CD14-positive monocyte (primary cell): ENCODE results near the gene GPATCH4. TPM values are rescaled to one million over a fixed set of nuclear protein-coding genes. Genes with fewer than 3 reads are reported as not detected.

Experiments
- DNase-seq, 3 donors: peaks; one replicate each; pipeline ENCODE4 v3.0.0-alpha.2; 2011 to 2022
- H2AFZ ChIP-seq: 2 replicates; pipeline ENCODE4 v1.6.0; 2012; ENCODE audit warnings: mild to moderate bottlenecking, low read depth, low read length, inconsistent platforms; ENCODE audit not compliant: insufficient read depth, poor library complexity, severe bottlenecking
- H3K27ac ChIP-seq, 2 donors: 1 replicate in 1 of 2; 2 replicates in 1 of 2; pipeline ENCODE4 v1.5.1; 2012 to 2013; ENCODE audit warnings: low read length in 2 of 2, control low read depth in 1 of 2, inconsistent platforms in 1 of 2, low read depth in 1 of 2, mild to moderate bottlenecking in 1 of 2
- H3K27me3 ChIP-seq, 2 donors: one replicate each; pipeline versions ENCODE4 v1.6.0 to v1.6.1; 2011 to 2013; ENCODE audit warnings: low read length in 2 of 2; ENCODE audit not compliant: control insufficient read depth in 2 of 2, insufficient read depth in 2 of 2
- H3K36me3 ChIP-seq, 2 donors: replicated peaks in 1 of 2; 1 replicate in 1 of 2; 2 replicates in 1 of 2; pipeline versions ENCODE4 v1.5.1 to v1.6.1; 2012 to 2013; ENCODE audit warnings: low read length in 2 of 2, control low read depth in 1 of 2, inconsistent platforms in 1 of 2, mild to moderate bottlenecking in 1 of 2; ENCODE audit not compliant: insufficient read depth in 2 of 2, control insufficient read depth in 1 of 2
- H3K4me1 ChIP-seq, 2 donors: 1 replicate in 1 of 2; 2 replicates in 1 of 2; pipeline versions ENCODE4 v1.5.1 to v1.6.1; 2012 to 2013; ENCODE audit warnings: low read length in 2 of 2, control low read depth in 1 of 2, inconsistent platforms in 1 of 2, mild to moderate bottlenecking in 1 of 2, moderate library complexity in 1 of 2; ENCODE audit not compliant: insufficient read depth in 2 of 2, control insufficient read depth in 1 of 2
- H3K4me2 ChIP-seq: replicated peaks from 2 replicates; pipeline ENCODE3; 2012; ENCODE audit warnings: low read length, moderate library complexity, mild to moderate bottlenecking; ENCODE audit not compliant: poor library complexity, severe bottlenecking; ENCODE audit errors: extremely low read depth
- H3K4me3 ChIP-seq, 3 experiments: fragments of 200-600 bp in 1 of 3; sonication (generic) in 1 of 3; replicated peaks in 1 of 3; 1 replicate in 2 of 3; 2 replicates in 1 of 3; pipeline ENCODE4 v1.5.1; 2011 to 2013; ENCODE audit warnings: low read length in 3 of 3, mild to moderate bottlenecking in 3 of 3, control low read depth in 2 of 3, low read depth in 2 of 3, inconsistent platforms in 1 of 3, moderate library complexity in 1 of 3
- H3K79me2 ChIP-seq: 2 replicates; pipeline ENCODE4 v1.6.0; 2012; ENCODE audit warnings: mild to moderate bottlenecking, control low read depth, inconsistent platforms, low read length, moderate library complexity; ENCODE audit not compliant: insufficient read depth
- H3K9ac ChIP-seq: 2 replicates; pipeline ENCODE4 v1.6.0; 2017; ENCODE audit warnings: low read length, mild to moderate bottlenecking; ENCODE audit not compliant: insufficient read depth, poor library complexity, severe bottlenecking
- H3K9me3 ChIP-seq, 2 donors: replicated peaks in 1 of 2; 1 replicate in 1 of 2; 2 replicates in 1 of 2; pipeline versions ENCODE4 v1.5.1 to v1.6.1; 2012 to 2013; ENCODE audit warnings: low read length in 2 of 2, control low read depth in 1 of 2; ENCODE audit not compliant: control insufficient read depth in 1 of 2, insufficient read depth in 1 of 2
- H4K20me1 ChIP-seq: 2 replicates; pipeline ENCODE4 v1.6.0; 2012; ENCODE audit warnings: mild to moderate bottlenecking, low read length, control low read depth, moderate library complexity; ENCODE audit not compliant: insufficient read depth
- H3K27ac Mint-ChIP-seq, 7 donors: one replicate each; pipeline ENCODE4 v1.8.0; 2020; ENCODE audit warnings: mild to moderate bottlenecking in 7 of 7, mixed read lengths in 7 of 7, moderate library complexity in 6 of 7, inconsistent platforms in 2 of 7
- H3K27me3 Mint-ChIP-seq, 3 donors: one replicate each; pipeline ENCODE4 v1.8.0; 2021 to 2022; ENCODE audit warnings: low read depth in 3 of 3, mild to moderate bottlenecking in 3 of 3, mixed read lengths in 3 of 3, moderate library complexity in 3 of 3, inconsistent platforms in 1 of 3
- H3K36me3 Mint-ChIP-seq, 2 donors: one replicate each; pipeline ENCODE4 v1.8.0; 2020; ENCODE audit warnings: mixed read lengths in 2 of 2, inconsistent platforms in 1 of 2, mild to moderate bottlenecking in 1 of 2
- H3K4me1 Mint-ChIP-seq: one replicate; pipeline ENCODE4 v1.8.0; 2020; ENCODE audit warnings: mild to moderate bottlenecking, mixed read lengths
- H3K4me3 Mint-ChIP-seq, 2 donors: one replicate each; pipeline ENCODE4 v1.8.0; 2020; ENCODE audit warnings: mild to moderate bottlenecking in 2 of 2, mixed read lengths in 2 of 2, moderate library complexity in 1 of 2
- H3K9me3 Mint-ChIP-seq, 7 donors: one replicate each; pipeline ENCODE4 v1.8.0; 2020 to 2022; ENCODE audit warnings: mixed read lengths in 7 of 7, mild to moderate bottlenecking in 6 of 7, moderate library complexity in 6 of 7, inconsistent platforms in 2 of 7
- WGBS: methylation state at CpG from one replicate; pipeline ENCODE4 v1.1.5; 2013; ENCODE audit warnings: missing lambda C conversion rate; ENCODE audit not compliant: insufficient coverage; 5-methylcytosine and 5-hydroxymethylcytosine counted together
- intact Hi-C, 2 donors: fragments of 100-400 bp; cut with micrococcal nuclease; formaldehyde crosslinking; loops; one replicate each; pipeline versions ENCODE4 v1.15.0 to v1.15.1; 2023
- polyA plus RNA-seq, 3 donors: library from polyadenylated mRNA; depleted of rRNA in 1 of 3; unstranded in 2 of 3; stranded (reverse) in 1 of 3; fragments of 300-500 nt in 2 of 3; fragments of >200 nt in 1 of 3; fragmentation: Illumina TruSeq in 2 of 3; gene quantifications; 1 replicate in 2 of 3; 2 replicates in 1 of 3; pipeline ENCODE4 v1.2.3, GENCODE V29; 2012 to 2021
- TF ChIP-seq, protein P1 (sequence below): fragments of 200-600 bp; IDR thresholded peaks from one replicate; pipeline ENCODE4 v1.8.0; 2022; ENCODE audit warnings: antibody characterized with exemption, mild to moderate bottlenecking

Gene GPATCH4
- polyA plus RNA-seq, 3 donors = 2.6 to 5.3 (median 4.9) TPM

DNA sequence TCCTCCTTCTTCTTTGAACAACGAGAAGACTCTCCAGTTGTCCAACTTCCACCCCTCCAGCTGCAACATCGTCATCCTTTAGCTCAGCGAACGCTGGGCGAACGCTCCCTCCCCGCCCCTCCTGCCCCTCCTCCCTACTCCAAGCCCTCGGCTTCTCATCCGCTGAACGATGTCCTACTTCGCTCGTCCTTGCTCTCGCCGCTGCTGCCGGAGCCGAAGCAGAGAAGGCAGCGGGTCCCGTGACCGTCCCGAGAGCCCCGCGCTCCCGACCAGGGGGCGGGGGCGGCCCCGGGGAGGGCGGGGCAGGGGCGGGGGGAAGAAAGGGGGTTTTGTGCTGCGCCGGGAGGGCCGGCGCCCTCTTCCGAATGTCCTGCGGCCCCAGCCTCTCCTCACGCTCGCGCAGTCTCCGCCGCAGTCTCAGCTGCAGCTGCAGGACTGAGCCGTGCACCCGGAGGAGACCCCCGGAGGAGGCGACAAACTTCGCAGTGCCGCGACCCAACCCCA lies 40.5 kb upstream of the GPATCH4 start, which contains the start of gene BCAN:
BCAN (plus strand) TSS at position 357 of the 504 bp plus-strand sequence. CDS start 3,938 bp downstream, outside the sequence.
- peaks cover 82 to 94% (median 90%) of the 10 kb centered on the region in 3 donors for H3K27me3 Mint-ChIP-seq
- no peak within 1 kb of the TSS for H3K9ac ChIP-seq
- peak within 1 kb of the TSS in 1 of 7 donors; percentile 68 for H3K27ac Mint-ChIP-seq
- peak within 1 kb of the TSS; percentile 13 to 80 for H3K4me3 Mint-ChIP-seq
- no peak within 1 kb of the TSS for H2AFZ ChIP-seq
- H3K27me3 ChIP-seq = peaks cover 41 to 92% of the 10 kb centered on the region in 2 donors
- intact Hi-C loops = no loop called here
- peaks cover 0 to 12% (median 3%) of the 10 kb centered on the region in 7 donors for H3K9me3 Mint-ChIP-seq
- H3K36me3 ChIP-seq = no peaks in the 10 kb centered on the region
- H3K36me3 Mint-ChIP-seq = peaks cover 3 to 4% of the 10 kb centered on the region in 2 donors
- H3K9me3 ChIP-seq = peaks cover 0 to 26% of the 10 kb centered on the region in 2 donors
- no peak for DNase-seq
- TF ChIP-seq, protein P1, sequence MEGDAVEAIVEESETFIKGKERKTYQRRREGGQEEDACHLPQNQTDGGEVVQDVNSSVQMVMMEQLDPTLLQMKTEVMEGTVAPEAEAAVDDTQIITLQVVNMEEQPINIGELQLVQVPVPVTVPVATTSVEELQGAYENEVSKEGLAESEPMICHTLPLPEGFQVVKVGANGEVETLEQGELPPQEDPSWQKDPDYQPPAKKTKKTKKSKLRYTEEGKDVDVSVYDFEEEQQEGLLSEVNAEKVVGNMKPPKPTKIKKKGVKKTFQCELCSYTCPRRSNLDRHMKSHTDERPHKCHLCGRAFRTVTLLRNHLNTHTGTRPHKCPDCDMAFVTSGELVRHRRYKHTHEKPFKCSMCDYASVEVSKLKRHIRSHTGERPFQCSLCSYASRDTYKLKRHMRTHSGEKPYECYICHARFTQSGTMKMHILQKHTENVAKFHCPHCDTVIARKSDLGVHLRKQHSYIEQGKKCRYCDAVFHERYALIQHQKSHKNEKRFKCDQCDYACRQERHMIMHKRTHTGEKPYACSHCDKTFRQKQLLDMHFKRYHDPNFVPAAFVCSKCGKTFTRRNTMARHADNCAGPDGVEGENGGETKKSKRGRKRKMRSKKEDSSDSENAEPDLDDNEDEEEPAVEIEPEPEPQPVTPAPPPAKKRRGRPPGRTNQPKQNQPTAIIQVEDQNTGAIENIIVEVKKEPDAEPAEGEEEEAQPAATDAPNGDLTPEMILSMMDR = no peak
- H3K4me3 ChIP-seq = no peak within 1 kb of the TSS
- H3K4me2 ChIP-seq = no peak within 1 kb of the TSS
- H3K4me1 ChIP-seq = peaks cover 0 to 4% of the 10 kb centered on the region in 2 donors
- no peaks in the 10 kb centered on the region for H4K20me1 ChIP-seq
- no peak within 1 kb of the TSS for H3K27ac ChIP-seq
- WGBS = 3% methylated on average over 28 of the region's 46 CpGs
- no peaks in the 10 kb centered on the region for H3K79me2 ChIP-seq
- H3K4me1 Mint-ChIP-seq = peaks cover 8% of the 10 kb centered on the region

DNA sequence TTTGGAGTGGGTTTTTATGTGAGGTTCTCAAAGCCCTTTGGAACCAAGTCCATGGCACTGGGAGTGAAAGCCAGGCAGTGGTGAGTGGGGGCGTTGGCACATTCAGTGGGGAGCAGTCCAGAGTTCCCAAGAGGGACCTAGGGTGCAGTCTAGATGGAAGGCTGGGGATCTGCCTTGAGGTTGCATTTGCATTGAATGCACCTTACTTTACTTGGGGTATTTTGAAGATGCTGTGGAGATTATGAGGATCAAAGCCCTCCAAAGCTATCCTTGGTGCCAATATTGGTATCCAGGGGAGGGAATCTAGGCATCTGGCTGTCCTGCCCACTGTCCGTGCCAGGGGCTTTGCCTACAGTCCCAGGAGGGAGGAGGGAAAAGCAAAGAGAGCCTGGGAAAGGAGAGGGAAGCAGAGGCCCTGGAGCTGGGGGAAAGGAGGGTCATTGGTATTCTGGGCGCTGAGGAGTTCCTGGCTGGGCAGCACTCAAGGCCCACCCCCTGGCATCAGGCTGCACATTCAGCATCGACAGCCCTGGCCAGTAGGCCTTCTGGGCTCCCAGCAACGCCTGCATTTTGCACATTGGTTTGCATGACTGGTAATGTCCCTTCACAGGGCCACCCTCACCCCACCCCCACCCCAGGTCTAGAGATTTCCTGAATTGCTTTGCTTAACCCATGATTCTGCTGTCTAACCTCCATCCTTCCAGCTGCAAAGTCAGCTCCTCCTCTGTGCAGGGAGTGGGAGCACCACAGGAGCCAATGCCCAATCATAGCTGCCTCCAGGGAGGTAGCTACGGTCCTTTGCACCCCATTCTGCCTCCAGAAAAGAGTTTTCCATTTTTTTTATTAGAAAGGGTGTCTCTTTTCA lies 39.8 kb upstream of the GPATCH4 start:
- Mint-ChIP-seq H3K27me3 (peaks cover 81 to 94% (median 86%) of the 10 kb centered on the region in 3 donors), H3K36me3 (peaks cover 3 to 4% of the 10 kb centered on the region in 2 donors), H3K4me3 (peak overlapping the region in 1 of 2 donors; percentile 80), H3K9me3 (peaks cover 0 to 10% (median 3%) of the 10 kb centered on the region in 7 donors), H3K4me1 (peaks cover 9% of the 10 kb centered on the region), H3K27ac (peak overlapping the region in 1 of 7 donors; percentile 48)
- peaks cover 0 to 4% of the 10 kb centered on the region in 2 donors for H3K4me1 ChIP-seq
- intact Hi-C loops = no loop called here
- H3K9me3 ChIP-seq = peaks cover 0 to 26% of the 10 kb centered on the region in 2 donors
- H3K79me2 ChIP-seq = no peaks in the 10 kb centered on the region
- H3K9ac ChIP-seq = no peak overlapping the region
- H3K36me3 ChIP-seq = no peaks in the 10 kb centered on the region
- no peaks in the 10 kb centered on the region for H4K20me1 ChIP-seq
- TF ChIP-seq, protein P1 = no peak
- no peak overlapping the region for H3K4me3 ChIP-seq
- no peak overlapping the region for H2AFZ ChIP-seq
- H3K27me3 ChIP-seq = peaks cover 43 to 87% of the 10 kb centered on the region in 2 donors
- no peak overlapping the region for H3K27ac ChIP-seq
- WGBS = 56% methylated on average over 4 of the region's 6 CpGs
- no peak overlapping the region for H3K4me2 ChIP-seq
- no peak for DNase-seq
